GM04503 (cell line): ENCODE results near the gene MS4A3.
"Not testable (repeated sequence)": the region's sequence is repeated elsewhere in the genome, so short reads cannot be mapped to it uniquely, and the experiment has no call there.

ENCODE experiments used
- DNase-seq: peaks from one replicate; pipeline ENCODE4 v3.0.0-alpha.2; 2012; ENCODE audit warnings: low read depth

MS4A3 gene

DNA sequence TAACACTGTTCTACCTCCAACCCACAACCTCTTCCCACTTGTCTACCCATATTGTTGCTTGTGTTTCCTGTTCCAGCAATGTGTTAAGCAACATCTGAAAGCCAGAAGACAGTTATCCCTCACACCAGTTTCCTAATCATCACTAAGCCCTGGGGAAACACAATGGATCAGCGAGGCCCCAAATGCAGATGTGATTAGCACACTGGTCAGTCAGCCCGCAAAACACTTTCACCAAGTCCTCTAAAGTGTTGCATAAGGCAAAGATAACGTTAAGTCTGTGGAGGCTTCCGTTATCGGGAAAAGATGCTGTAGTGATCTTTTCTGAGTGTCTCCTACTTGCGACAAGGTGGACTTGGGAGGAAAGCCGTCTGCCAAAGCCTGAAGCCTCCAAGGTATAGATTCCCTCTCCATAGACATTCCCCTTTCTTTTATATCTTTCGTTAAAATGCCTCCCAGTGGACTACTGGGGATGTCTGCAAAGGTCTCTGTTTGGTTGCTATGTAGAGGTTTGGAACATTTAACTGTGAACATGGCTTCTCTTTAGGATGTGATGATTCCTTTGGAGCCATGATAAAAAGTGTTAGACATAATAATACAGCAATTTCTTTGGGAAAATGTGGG lies at the start of gene MS4A3:
TSS of gene MS4A3 (plus strand) at position 317 of the 621 bp plus-strand sequence. CDS start 4,496 bp downstream, outside the sequence.
- DNase-seq: no peak

GRCh38 chr11:60016881-60017280 lies 39.6 kb upstream of the MS4A3 start, which contains the start of gene OOSP4B:
Gene OOSP4B (plus strand): TSS chr11:60017181.
- no peak for DNase-seq

DNA sequence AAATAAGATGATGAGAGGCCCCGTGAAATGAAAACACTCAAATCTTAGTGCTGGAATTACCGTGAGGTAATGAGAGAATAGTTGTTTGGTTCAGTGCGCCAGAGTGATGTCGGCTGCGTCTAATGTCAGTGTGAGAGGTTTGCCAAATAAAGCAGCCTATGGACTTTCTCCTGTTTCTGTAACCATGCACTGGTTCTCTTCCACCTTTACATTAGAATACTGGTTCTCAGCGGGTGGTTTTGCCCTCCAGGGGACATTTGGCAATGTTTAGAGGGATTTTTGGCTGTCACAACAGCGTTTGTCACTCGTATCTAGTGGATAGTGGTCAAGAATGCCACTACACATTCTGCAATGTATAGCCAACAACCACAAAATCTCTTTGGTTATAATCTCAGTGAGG lies 38.4 kb upstream of the MS4A3 start:
- no peak for DNase-seq

GRCh38 chr11:60020376-60020775 lies 36.1 kb upstream of the MS4A3 start:
- DNase-seq: not testable (repeated sequence)

- DNase-seq: no peak
Measured at GRCh38 chr11:60029015-60029632, 27.3 kb upstream of the MS4A3 start.

DNA sequence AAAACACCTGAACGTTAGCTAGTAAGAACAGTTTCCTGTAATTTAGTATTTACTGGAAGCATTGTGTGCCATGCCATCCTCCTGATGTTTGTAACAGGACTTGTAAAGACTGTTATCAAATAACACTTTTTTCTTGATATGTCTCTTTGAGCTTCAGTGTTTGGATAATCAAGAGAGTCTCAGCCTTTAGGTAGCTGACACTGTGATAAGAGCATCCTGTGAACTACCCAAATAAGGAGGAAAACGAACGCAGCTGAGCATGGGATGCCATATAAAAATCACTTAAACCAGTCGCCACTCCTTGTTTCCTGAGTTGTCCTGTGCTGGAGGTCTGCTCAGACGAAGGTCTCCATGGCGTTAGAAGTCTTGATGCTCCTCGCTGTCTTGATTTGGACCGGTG lies 16.4 kb upstream of the MS4A3 start, which contains the start of gene OOSP2:
TSS of gene OOSP2 (plus strand) at position 301 of the 400 bp plus-strand sequence. CDS start at position 352, 51 bp downstream.
- no peak for DNase-seq

DNA sequence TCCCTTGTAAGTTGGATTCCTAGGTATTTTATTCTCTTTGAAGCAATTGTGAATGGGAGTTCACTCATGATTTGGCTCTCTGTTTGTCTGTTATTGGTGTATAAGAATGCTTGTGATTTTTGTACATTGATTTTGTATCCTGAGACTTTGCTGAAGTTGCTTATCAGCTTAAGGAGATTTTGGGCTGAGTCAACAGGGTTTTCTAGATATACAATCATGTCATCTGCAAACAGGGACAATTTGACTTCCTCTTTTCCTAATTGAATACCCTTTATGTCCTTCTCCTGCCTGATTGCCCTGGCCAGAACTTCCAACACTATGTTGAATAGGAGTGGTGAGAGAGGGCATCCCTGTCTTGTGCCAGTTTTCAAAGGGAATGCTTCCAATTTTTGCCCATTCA lies 6.0 kb upstream of the MS4A3 start:
- not testable (repeated sequence) for DNase-seq

- DNase-seq: not testable (repeated sequence)
Measured at GRCh38 chr11:60050839-60051238, 5.6 kb upstream of the MS4A3 start.

- DNase-seq: no peak
Measured at GRCh38 chr11:60059052-60059451, 2.6 kb downstream of the MS4A3 start.

GRCh38 chr11:60059521-60060240 lies 3.2 kb downstream of the MS4A3 start:
- DNase-seq: no peak

DNA sequence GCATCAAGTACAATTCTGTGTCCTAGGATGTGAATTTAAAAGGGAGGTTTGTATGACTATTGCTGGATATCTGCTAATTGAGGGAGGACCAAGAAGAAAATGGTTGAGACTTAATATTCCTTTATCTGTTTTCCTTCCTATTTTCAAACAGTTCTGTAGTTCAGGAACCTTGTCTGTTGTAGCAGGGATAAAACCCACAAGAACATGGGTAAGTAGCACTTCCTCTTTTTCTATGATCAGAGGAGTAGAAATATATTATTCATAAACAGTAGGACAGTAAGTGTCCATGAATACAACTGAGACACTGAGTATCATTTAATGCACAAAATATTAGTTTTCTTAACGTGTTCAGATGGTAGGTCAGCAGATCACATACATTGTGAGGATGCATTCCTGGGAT lies 7.6 kb downstream of the MS4A3 start:
- no peak for DNase-seq

GRCh38 chr11:60065801-60066200 lies 9.3 kb downstream of the MS4A3 start:
- no peak for DNase-seq

DNA sequence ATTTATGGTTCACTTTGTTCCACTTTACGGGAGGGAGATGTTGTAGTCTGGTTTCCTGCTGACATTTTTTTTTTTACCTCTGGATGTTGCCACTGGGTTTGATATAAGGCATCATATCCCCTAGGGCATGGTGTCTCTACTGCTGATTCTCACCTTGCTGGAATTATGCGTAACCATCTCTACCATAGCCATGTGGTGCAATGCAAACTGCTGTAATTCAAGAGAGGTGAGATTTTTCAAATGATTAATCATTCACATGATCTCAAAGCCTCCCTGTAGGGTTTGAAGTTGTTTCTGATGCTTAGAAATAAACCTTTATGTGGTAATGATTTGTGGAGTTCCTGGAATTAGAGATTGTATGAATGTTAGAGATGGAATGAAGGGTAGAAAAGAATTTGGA lies 13.0 kb downstream of the MS4A3 start:
- no peak for DNase-seq

DNA sequence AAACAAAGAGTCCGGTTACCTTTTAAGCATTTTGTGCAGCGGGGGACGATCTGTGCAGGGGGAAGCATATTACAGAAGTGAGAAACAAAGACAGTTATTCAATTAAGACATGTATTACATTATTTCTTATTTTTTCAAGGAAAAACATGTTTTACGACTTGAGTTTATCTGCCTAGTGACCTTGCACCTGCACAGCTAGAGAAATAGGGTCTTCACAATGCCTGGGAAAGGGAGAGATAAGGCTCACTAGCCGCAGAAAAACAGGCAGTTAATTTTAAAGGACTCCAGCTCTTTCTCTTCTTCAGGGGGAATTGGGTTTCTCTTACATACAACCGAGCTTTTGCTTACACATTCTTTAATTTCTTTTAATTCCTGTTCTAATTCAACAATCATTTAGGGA lies 15.2 kb downstream of the MS4A3 start:
- DNase-seq: not testable (repeated sequence)

GRCh38 chr11:60077216-60077817 lies 20.9 kb downstream of the MS4A3 start:
- DNase-seq: no peak

DNA sequence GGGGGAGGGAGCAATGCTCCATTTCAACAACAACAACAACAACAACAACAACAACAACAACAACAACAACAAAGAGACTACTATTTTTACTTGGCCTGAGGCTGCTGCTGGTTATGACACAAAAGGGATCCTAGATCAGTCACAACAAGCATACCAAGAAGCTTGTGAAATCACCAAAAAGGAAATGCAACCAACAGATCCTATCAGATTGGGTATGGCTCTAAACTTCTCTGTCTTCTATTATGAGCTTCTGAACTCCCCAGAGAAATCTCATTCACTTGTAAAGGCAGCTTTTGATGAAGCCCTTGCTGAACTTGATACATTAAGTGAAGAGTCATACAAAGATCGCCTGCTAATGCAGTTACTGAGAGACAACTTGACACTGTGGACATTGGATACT lies 21.5 kb downstream of the MS4A3 start:
- no peak for DNase-seq

- no peak for DNase-seq
Measured at GRCh38 chr11:60078745-60079144, 22.3 kb downstream of the MS4A3 start.

DNA sequence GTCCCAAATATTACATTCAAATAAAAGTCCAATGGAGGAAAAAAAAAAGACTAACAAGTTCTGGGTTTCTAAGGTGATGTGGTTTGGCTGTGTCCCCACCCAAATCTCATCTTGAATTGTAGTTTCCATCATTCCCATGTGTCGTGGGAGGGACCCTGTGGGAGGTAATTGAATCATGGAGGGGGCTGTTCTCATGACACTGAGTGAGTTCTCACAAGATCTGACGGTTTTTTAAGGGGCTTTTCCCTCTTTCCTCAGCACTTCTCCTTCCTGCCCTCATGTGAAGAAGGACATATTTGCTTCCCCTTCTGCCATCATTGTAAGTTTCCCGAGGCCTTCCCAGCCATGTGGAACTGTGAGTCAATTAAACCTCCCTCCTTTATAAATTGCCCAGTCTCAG lies 24.1 kb downstream of the MS4A3 start:
- no peak for DNase-seq

DNA sequence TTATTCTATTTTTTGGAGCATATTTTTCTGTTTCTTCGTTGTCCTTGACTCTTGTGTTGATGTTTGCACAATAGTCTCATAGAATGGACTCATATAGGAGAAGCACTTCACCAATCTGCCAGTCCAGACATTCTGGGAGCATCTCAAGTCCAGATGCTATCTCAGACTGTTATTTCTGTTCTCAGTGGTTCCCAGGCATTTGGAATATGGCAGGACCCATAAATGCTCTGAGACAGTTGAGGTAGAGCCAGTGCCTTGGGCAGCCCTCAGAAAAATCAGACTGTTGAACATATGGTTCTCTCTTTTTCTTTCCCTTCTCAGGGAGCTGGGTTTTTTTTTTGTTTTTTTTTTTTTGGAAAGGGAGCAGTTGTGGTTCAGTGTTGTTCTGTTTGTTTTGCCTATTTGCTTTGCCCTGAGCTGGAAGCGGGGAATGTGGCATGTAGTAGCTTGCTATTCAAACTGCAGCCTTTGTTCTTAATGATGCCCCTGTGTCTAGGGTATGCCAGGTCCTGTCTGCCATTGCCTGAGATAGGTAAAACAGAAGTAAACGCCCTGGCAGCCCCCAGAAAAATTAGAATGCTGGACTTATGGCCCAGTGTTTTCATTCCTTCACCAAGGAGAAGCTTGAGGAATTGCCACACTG lies 28.3 kb downstream of the MS4A3 start:
- no peak for DNase-seq

DNA sequence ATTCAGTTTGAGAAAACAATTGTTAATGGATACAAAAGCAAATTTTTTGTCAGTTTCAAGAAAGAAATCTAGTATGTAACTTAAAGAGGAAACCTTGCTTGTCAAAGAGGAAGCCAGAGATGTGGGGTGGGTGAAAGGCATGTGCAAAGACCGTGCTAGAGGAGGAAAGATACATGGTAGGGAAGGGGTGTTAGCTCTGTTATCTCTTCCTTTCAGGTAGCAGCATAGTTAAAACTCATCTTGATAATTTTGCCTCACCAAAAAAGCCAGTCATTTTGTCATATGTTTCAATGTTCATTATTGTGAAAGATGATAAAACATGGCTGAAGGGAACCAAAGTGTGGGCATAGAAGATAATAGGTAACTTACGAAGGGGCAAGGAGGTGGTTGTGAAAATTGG lies 29.4 kb downstream of the MS4A3 start:
- DNase-seq: no peak

DNA sequence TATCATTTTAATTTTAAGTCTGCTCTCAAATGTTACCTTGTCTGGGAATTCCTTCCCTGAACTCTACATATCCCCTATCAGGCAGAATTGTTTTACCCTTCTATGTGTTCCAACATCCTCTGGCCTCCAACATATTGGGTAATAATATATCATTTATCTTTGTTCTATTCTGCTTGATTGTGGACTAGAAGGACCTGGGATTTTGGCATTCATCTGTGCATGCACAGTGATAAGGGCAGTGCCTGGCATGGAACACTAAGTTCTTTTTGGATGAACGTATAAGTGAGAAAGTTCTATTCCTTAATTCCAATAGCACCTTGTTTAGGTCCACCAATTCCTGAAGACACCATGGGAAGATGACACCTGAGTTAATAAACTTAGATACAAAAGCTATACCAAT lies 30.8 kb downstream of the MS4A3 start:
- DNase-seq: no peak

GRCh38 chr11:60088364-60088763 lies 31.9 kb downstream of the MS4A3 start, which contains the start of gene MS4A2:
Gene MS4A2 (plus strand): TSS chr11:60088664. CDS start chr11:60088766, 102 bp downstream.
- no peak for DNase-seq
